ENCODE measurements around the gene AKAP6.

- TF ChIP-seq EZH2 (IDR thresholded peaks at IDR 0.05) (no peak), POLR2AphosphoS5 (IDR thresholded peaks at IDR 0.05; ENCODE audit: low read depth, low read length) (no peak), MAX (IDR thresholded peaks at IDR 0.05) (no peak), CTCF (IDR thresholded peaks at IDR 0.05 in 2 of 3, conservative IDR thresholded peaks at IDR 0.05 in 1 of 3; ENCODE audit: borderline replicate concordance in 1 of 3, insufficient read depth in 1 of 3, low read depth in 2 of 3, low read length in 2 of 3) (no peak), CEBPB (IDR thresholded peaks at IDR 0.05; ENCODE audit: low read depth) (no peak), FOSL1 (IDR thresholded peaks at IDR 0.05; ENCODE audit: low read depth) (no peak), RAD21 (IDR thresholded peaks at IDR 0.05; ENCODE audit: low read depth) (no peak)
These were observed 427.7 kb downstream of the AKAP6 start for GRCh38 chr14:32756775-32757174.
